CD4-positive, alpha-beta T cell treated with Interleukin-21 for 1 hour (primary cell): ENCODE measurements around the gene EXD3.

Experiments used
- DNase-seq: peaks from one replicate; pipeline ENCODE4 v3.0.0-alpha.2; 2020

The EXD3 gene

GRCh38 chr9:137409515-137409914 lies 13.4 kb downstream of the EXD3 start:
- no peak for DNase-seq

GRCh38 chr9:137408651-137409405 lies 14.1 kb downstream of the EXD3 start:
- no peak for DNase-seq

- DNase-seq = no peak
These were observed 15.2 kb downstream of the EXD3 start for GRCh38 chr9:137407590-137408300.

GRCh38 chr9:137406876-137407589 lies 15.9 kb downstream of the EXD3 start:
- DNase-seq = peak; percentile 69

- no peak for DNase-seq
These were observed 16.7 kb downstream of the EXD3 start for GRCh38 chr9:137406085-137406760.

- no peak for DNase-seq
These were observed 17.3 kb downstream of the EXD3 start for GRCh38 chr9:137405677-137406081.

GRCh38 chr9:137404961-137405567 lies 17.9 kb downstream of the EXD3 start:
- DNase-seq = no peak

- no peak for DNase-seq
These were observed 19.7 kb downstream of the EXD3 start for GRCh38 chr9:137403269-137403668.

- no peak for DNase-seq
These were observed 20.2 kb downstream of the EXD3 start for GRCh38 chr9:137402746-137403145.

GRCh38 chr9:137398561-137399468 lies 24.1 kb downstream of the EXD3 start:
- DNase-seq = no peak

- no peak for DNase-seq
These were observed 25.1 kb downstream of the EXD3 start for GRCh38 chr9:137397675-137398423.

GRCh38 chr9:137396634-137397367 lies 26.2 kb downstream of the EXD3 start:
- no peak for DNase-seq

GRCh38 chr9:137396227-137396626 lies 26.7 kb downstream of the EXD3 start:
- DNase-seq = no peak

- no peak for DNase-seq
These were observed 27.3 kb downstream of the EXD3 start for GRCh38 chr9:137395666-137396010.

- no peak for DNase-seq
These were observed 27.9 kb downstream of the EXD3 start for GRCh38 chr9:137394866-137395665.

- DNase-seq = no peak
These were observed 29.5 kb downstream of the EXD3 start for GRCh38 chr9:137393176-137394150.

- no peak for DNase-seq
These were observed 30.5 kb downstream of the EXD3 start for GRCh38 chr9:137392232-137393007.
